OCI-LY3 (cell line): ENCODE measurements around the gene LRRC37A3.
"Not testable (repeated sequence)": the region's sequence is repeated elsewhere in the genome, so short reads cannot be mapped to it uniquely, and the experiment has no call there.

ENCODE experiments used
- H2AFZ ChIP-seq: fragments of 200-600, 300-600 bp; shearing (Covaris generic); 2 replicates; pipeline ENCODE4 v1.6.0; 2014; ENCODE audit warnings: antibody characterized with exemption, low read depth, low read length
- H3K27ac ChIP-seq: fragments of 200-600, 300-600 bp; sonication (generic); 2 replicates; pipeline ENCODE4 v1.5.1; 2014; ENCODE audit warnings: mild to moderate bottlenecking, low read length, moderate library complexity, mixed read lengths
- H3K27me3 ChIP-seq: fragments of 200-600, 300-600 bp; sonication (generic); 2 replicates; pipeline ENCODE4 v1.6.1; 2014; ENCODE audit warnings: low read depth, low read length, mixed read lengths
- H3K36me3 ChIP-seq: fragments of 200-600, 300-600 bp; sonication (generic); replicated peaks from 2 replicates; pipeline ENCODE3; 2014; ENCODE audit warnings: low read depth, low read length, mixed read lengths
- H3K4me1 ChIP-seq: fragments of 300-600, 200-600 bp; sonication (generic); 2 replicates; pipeline ENCODE4 v1.6.1; 2014; ENCODE audit warnings: low read length, mixed read lengths
- H3K4me2 ChIP-seq: fragments of 200-600, 300-600 bp; sonication (generic); 2 replicates; pipeline ENCODE4 v1.6.1; 2014; ENCODE audit warnings: low read length, mixed read lengths
- H3K4me3 ChIP-seq: fragments of 300-600, 200-600 bp; sonication (generic); 2 replicates; pipeline ENCODE4 v1.5.1; 2014; ENCODE audit warnings: antibody characterized with exemption, mild to moderate bottlenecking, low read length, moderate library complexity
- H3K79me2 ChIP-seq: fragments of 300-600, 200-600 bp; shearing (Covaris generic); 2 replicates; pipeline ENCODE4 v1.6.1; 2014; ENCODE audit warnings: mild to moderate bottlenecking, low read length, mixed read lengths
- H3K9ac ChIP-seq: fragments of 300-600, 200-600 bp; shearing (Covaris generic); 2 replicates; pipeline ENCODE4 v1.6.0; 2014; ENCODE audit warnings: mild to moderate bottlenecking, low read length, moderate library complexity
- H3K9me3 ChIP-seq: fragments of 200-600, 300-600 bp; shearing (Covaris generic); 2 replicates; pipeline ENCODE4 v1.6.1; 2014; ENCODE audit warnings: low read length, mixed read lengths; ENCODE audit not compliant: insufficient read depth
- H4K20me1 ChIP-seq: fragments of 200-600, 300-600 bp; sonication (generic); 2 replicates; pipeline ENCODE4 v1.6.1; 2016; ENCODE audit warnings: low read length, mixed read lengths; ENCODE audit not compliant: insufficient read depth
- TF ChIP-seq, protein P1 (sequence below): fragments of 200-600, 300-600 bp; sonication (generic); IDR thresholded peaks from 2 replicates; pipeline ENCODE4 v1.5.1; 2014; ENCODE audit warnings: antibody characterized with exemption, low read length, low read depth

The LRRC37A3 gene

DNA sequence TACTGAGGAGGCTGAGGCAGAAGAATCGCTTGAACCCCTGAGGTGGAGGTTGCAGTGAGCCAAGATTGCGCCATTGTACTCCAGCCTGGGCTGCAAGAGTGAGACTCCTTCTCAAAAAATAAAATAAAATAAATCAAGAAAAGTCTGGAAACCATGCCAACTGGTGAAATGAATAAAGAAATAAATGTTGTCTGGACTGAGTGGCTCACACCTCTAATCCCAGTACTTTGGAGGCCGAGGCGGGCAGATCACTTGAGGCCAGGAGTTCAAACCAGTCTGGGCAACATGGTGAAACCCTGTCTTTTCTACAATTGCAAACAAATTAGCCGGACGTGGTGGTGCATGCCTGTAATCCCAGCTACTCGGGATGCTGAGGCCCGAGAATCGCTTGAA is 744 bp upstream of the LRRC37A3 start:
- H4K20me1 ChIP-seq, result no peaks in the 10 kb centered on the region
- TF ChIP-seq, protein P1, sequence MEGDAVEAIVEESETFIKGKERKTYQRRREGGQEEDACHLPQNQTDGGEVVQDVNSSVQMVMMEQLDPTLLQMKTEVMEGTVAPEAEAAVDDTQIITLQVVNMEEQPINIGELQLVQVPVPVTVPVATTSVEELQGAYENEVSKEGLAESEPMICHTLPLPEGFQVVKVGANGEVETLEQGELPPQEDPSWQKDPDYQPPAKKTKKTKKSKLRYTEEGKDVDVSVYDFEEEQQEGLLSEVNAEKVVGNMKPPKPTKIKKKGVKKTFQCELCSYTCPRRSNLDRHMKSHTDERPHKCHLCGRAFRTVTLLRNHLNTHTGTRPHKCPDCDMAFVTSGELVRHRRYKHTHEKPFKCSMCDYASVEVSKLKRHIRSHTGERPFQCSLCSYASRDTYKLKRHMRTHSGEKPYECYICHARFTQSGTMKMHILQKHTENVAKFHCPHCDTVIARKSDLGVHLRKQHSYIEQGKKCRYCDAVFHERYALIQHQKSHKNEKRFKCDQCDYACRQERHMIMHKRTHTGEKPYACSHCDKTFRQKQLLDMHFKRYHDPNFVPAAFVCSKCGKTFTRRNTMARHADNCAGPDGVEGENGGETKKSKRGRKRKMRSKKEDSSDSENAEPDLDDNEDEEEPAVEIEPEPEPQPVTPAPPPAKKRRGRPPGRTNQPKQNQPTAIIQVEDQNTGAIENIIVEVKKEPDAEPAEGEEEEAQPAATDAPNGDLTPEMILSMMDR, result no peak
- H3K4me3 ChIP-seq, result peak overlapping the region; percentile 81
- no peak overlapping the region for H2AFZ ChIP-seq
- H3K36me3 ChIP-seq, result no peaks in the 10 kb centered on the region
- H3K79me2 ChIP-seq, result peaks cover 3% of the 10 kb centered on the region; the same call in 1 of the 2 replicates
- no peaks in the 10 kb centered on the region for H3K27me3 ChIP-seq
- H3K4me1 ChIP-seq, result peaks cover 39% of the 10 kb centered on the region
- no peaks in the 10 kb centered on the region for H3K9me3 ChIP-seq
- peak overlapping the region; percentile 69 for H3K27ac ChIP-seq
- H3K9ac ChIP-seq, result peak overlapping the region; percentile 80
- peak overlapping the region; percentile 59 for H3K4me2 ChIP-seq

GRCh38 chr17:64918842-64919288 is 413 bp downstream of the LRRC37A3 start:
- not testable (repeated sequence) for H2AFZ ChIP-seq
- Histone ChIP-seq H3K27ac (peak overlapping the region; percentile 63), H3K4me3 (peak overlapping the region; percentile 81)

GRCh38 chr17:64917540-64917939 is 1.7 kb downstream of the LRRC37A3 start:
- not testable (repeated sequence) for H3K36me3 ChIP-seq, H3K9me3 ChIP-seq, H2AFZ ChIP-seq, H3K9ac ChIP-seq, H3K27me3 ChIP-seq, H4K20me1 ChIP-seq, H3K4me3 ChIP-seq, H3K27ac ChIP-seq, H3K79me2 ChIP-seq, H3K4me2 ChIP-seq
- H3K4me1 ChIP-seq, result peaks cover 22% of the 10 kb centered on the region

More at GRCh38 chr17:64918842-64919288, 413 bp downstream of the LRRC37A3 start:
- Histone ChIP-seq H3K4me1 (peaks cover 34% of the 10 kb centered on the region), H3K9ac (peak overlapping the region; percentile 80), H3K4me2 (peak overlapping the region; percentile 44)
- not testable (repeated sequence) for H3K9me3 ChIP-seq, H3K79me2 ChIP-seq, H3K27me3 ChIP-seq, H4K20me1 ChIP-seq, H3K36me3 ChIP-seq

DNA sequence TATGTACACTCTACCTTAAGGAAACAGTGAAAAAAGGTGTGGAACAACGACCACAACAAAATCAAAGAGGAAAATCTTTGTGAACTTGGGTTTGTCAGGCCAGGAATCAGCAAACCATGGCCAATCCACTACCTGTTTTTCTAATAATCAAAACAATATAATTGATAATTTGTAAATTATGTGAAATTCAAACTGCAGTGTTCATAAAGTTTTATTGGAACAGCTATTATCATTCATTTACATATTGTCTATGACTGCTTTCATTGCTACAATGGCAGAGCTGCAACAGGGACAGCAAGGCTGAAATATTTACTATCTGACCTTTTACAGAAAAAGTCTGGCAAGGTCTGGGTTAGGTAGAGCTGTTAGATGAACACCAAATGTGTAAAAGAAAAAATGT is 4.0 kb downstream of the LRRC37A3 start:
- not testable (repeated sequence) for H3K79me2 ChIP-seq, H3K27ac ChIP-seq, H3K9ac ChIP-seq, H4K20me1 ChIP-seq, H3K4me1 ChIP-seq, H3K4me3 ChIP-seq, H3K4me2 ChIP-seq, H3K9me3 ChIP-seq, H2AFZ ChIP-seq, H3K27me3 ChIP-seq, H3K36me3 ChIP-seq

DNA sequence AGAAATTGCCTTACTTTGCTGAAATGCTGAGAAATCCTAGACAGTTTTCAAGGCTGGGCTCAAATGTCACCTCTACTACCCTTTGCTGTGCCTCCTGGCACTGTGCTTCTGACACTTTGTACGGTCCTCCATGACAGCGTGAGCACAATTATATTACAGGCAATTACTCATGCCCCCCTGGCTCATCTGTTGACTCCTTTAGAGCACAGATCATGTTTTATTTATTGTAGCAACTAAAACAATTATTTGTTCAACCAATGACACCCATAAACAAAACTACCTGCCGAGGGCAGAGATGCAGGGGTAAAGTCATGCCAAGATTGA is 9.1 kb downstream of the LRRC37A3 start:
- H3K4me3 ChIP-seq, H3K9ac ChIP-seq, H3K4me1 ChIP-seq, H4K20me1 ChIP-seq, H3K9me3 ChIP-seq, H3K4me2 ChIP-seq, H3K27me3 ChIP-seq, H2AFZ ChIP-seq, H3K27ac ChIP-seq, H3K79me2 ChIP-seq, H3K36me3 ChIP-seq: not testable (repeated sequence)

DNA sequence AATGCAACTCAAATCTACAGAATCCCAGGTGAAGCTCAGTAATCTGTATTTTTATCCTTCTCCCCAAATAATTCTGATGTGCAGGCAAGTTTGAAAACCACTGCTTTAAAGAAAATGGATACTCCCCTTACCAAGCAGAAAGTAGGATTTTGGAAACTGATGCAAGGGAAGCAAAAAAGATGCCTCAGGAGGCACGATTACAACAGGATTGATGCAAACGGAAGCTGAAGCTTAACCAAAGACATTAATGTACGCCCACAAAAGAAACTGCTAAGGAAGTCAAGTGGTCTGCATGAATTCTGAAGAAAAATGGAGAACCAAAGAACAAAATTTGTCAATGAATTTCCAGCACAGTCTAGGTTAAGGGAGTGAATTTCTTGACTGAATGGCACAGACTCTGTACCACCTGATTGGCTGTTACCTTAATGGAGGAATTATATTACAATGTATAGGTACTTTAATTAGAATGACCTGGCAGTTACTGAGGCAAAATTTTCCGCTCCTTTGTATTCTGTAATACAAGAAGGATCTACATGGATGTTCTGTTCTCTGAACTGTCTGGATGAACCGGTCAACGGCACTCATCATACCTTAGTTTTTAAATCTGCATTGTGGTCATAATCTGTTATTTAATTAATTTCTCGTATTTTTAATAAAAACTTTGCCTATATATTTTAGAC is 9.6 kb downstream of the LRRC37A3 start:
- H3K27ac ChIP-seq, H2AFZ ChIP-seq, H3K9me3 ChIP-seq, H4K20me1 ChIP-seq, H3K79me2 ChIP-seq, H3K9ac ChIP-seq, H3K27me3 ChIP-seq, H3K4me2 ChIP-seq, H3K4me1 ChIP-seq, H3K4me3 ChIP-seq, H3K36me3 ChIP-seq: not testable (repeated sequence)

- not testable (repeated sequence) for H3K4me2 ChIP-seq, H3K36me3 ChIP-seq
Observed at GRCh38 chr17:64904069-64904468, 15.2 kb downstream of the LRRC37A3 start.

DNA sequence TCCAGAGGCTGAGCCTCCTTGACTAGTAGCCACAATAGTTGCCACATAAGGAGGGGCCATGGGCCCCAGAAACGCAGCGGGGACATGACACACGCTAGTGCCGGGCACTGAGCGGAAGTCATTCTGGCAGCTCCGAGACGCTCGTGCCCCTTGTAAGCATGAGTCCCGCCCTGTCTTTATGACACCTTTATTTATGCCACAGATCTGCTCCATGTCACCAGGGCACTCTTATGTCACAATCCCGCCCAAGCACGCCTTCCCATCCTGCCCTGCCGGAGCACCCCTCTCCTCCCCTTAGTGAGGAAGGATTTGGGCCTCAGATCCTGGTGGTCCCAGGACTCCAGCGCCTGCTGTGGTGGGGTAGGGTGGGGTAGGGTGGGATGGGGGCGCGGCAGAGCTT is 22.1 kb downstream of the LRRC37A3 start:
- H3K4me1 ChIP-seq, H3K27me3 ChIP-seq, H3K79me2 ChIP-seq, H3K9me3 ChIP-seq, H3K36me3 ChIP-seq, H3K9ac ChIP-seq, H4K20me1 ChIP-seq, H3K4me2 ChIP-seq, H2AFZ ChIP-seq, H3K4me3 ChIP-seq, H3K27ac ChIP-seq: not testable (repeated sequence)

More at GRCh38 chr17:64904069-64904468, 15.2 kb downstream of the LRRC37A3 start:
- not testable (repeated sequence) for H3K9ac ChIP-seq, H3K4me1 ChIP-seq, H3K79me2 ChIP-seq, H2AFZ ChIP-seq, H3K4me3 ChIP-seq, H4K20me1 ChIP-seq, H3K27me3 ChIP-seq, H3K9me3 ChIP-seq, H3K27ac ChIP-seq

DNA sequence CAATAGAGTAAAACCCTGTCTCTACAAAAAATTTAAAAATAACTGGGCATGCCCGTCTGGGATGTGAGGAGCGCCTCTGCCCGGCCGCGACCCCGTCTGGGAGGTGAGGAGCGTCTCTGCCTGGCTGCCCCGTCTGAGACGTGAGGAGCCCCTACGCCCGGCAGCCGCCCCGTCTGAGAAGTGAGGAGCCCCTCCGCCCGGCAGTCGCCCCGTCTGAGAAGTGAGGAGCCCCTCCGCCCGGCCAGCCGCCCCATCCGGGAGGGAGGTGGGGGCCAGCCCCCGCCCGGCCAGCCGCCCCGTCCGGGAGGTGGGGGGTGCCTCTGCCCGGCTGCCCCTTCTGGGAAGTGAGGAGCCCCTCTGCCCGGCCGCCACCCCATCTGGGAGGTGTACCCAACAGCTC is 45.1 kb downstream of the LRRC37A3 start:
- not testable (repeated sequence) for H3K79me2 ChIP-seq, H3K27me3 ChIP-seq, H3K4me1 ChIP-seq, H3K9ac ChIP-seq, H3K27ac ChIP-seq, H4K20me1 ChIP-seq, H3K4me3 ChIP-seq, H3K9me3 ChIP-seq, H3K4me2 ChIP-seq, H3K36me3 ChIP-seq, H2AFZ ChIP-seq
